Measurements from ENCODE around the gene SPRY1. TPM values are rescaled to one million over a fixed set of nuclear protein-coding genes. Genes with fewer than 3 reads are reported as not detected.
A peak's percentile ranks its signal among the peaks of the same experiment; 100 is the strongest.

SPRY1 gene
- total RNA-seq, 4 donors from 2014 or later = 103 to 136 (median 136) TPM

DNA sequence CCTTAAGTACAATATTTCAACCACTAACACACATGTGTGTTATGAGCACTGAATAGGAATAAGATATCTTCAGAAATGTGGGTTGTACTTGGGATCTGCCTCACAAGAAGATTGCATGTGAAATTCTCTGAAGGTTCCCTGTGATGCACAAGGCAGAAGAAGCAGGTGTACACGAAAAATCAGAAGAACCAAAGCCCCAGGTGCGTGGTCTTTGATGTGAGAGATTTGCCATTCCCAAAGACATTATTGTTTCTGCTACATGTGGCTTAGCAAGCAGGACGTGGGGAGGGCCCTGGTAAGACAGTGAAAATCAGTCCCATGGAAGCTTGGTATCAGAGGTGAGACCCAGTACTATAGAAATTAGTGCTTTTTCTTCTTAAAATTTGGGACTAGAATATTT is 13.0 kb upstream of the SPRY1 start:
- no peak for TF ChIP-seq POLR2A (IDR thresholded peaks at IDR 0.05; ENCODE audit: low read depth)
- TF ChIP-seq, protein P1, sequence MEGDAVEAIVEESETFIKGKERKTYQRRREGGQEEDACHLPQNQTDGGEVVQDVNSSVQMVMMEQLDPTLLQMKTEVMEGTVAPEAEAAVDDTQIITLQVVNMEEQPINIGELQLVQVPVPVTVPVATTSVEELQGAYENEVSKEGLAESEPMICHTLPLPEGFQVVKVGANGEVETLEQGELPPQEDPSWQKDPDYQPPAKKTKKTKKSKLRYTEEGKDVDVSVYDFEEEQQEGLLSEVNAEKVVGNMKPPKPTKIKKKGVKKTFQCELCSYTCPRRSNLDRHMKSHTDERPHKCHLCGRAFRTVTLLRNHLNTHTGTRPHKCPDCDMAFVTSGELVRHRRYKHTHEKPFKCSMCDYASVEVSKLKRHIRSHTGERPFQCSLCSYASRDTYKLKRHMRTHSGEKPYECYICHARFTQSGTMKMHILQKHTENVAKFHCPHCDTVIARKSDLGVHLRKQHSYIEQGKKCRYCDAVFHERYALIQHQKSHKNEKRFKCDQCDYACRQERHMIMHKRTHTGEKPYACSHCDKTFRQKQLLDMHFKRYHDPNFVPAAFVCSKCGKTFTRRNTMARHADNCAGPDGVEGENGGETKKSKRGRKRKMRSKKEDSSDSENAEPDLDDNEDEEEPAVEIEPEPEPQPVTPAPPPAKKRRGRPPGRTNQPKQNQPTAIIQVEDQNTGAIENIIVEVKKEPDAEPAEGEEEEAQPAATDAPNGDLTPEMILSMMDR (IDR thresholded peaks at IDR 0.05) = no peak
- TF ChIP-seq EP300 (IDR thresholded peaks at IDR 0.05) = no peak
- TF ChIP-seq POLR2AphosphoS5 (IDR thresholded peaks at IDR 0.05) = no peak
- Histone ChIP-seq H3K9me3 (no peaks in the 10 kb centered on the region), H3K4me3 (no peak overlapping the region), H3K27ac (replicated peaks in 1 of 4) (no peak overlapping the region), H3K36me3 (no peaks in the 10 kb centered on the region), H3K27me3 (no peaks in the 10 kb centered on the region), H3K4me1 (peaks cover 0 to 14% (median 0%) of the 10 kb centered on the region in 4 donors)
- intact Hi-C loops (cut with DNase I) = no loop called here
- 88% methylated on average over 3 of the region's 3 CpGs for WGBS
- no peak for DNase-seq (ENCODE audit: extremely low spot score)

DNA sequence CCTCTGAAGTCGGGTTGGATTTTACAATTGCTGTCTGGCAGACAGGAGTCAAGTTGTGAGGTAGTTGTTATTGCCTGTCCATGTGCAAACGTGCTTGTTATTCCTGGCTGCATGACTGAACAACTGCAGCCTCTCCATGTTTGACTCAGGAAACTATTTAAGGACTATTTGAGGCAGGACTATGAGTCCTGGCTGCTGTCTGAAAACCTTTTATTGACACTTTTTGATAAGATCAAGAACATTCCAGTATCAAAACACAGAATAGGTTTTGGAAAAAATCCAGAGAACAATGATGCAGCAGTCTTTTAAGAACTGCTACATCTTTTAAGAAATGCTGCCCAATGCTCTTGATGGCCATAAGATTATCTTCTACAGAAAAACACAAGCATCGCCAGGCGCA is 10.0 kb upstream of the SPRY1 start:
- Histone ChIP-seq H3K9me3 (no peaks in the 10 kb centered on the region), H3K27ac (replicated peaks in 1 of 4) (no peak overlapping the region), H3K4me3 (no peak overlapping the region), H3K36me3 (no peaks in the 10 kb centered on the region), H3K27me3 (no peaks in the 10 kb centered on the region), H3K4me1 (peaks cover 0 to 14% (median 0%) of the 10 kb centered on the region in 4 donors)
- peak in 1 of 2 donors; percentile 7 for TF ChIP-seq POLR2AphosphoS5 (IDR thresholded peaks at IDR 0.05)
- TF ChIP-seq EP300 (IDR thresholded peaks at IDR 0.05) = no peak
- DNase-seq (ENCODE audit: extremely low spot score) = no peak
- intact Hi-C loops (cut with DNase I) = no loop called here
- WGBS = 62% methylated on average over 4 of the region's 4 CpGs

DNA sequence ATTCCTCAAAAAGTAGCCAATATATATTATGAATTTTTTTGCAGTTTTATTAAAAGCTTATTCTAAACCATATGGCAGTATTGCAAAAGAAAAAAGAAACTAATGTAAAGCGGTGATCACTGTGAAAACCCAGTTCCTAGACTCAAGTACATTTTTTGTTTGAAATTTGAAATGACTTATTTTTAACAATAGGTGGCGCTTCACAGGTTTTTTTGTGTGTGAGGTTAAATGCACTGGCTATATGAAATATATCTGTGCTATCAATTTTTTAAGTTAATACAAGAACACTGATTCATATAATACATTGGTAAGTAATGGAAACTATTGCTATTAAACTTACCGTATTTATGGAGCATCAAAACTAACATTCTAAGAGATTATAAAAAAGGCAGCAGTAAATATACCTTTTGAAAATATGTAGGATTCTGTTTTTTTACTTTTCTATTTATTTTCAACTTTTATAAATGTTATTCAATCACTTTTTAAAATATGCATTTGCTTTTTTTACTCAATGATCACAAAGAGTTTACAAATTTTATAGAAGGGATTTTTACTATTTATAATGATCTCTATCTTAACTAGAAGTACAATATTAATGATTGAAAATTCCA is 5.6 kb upstream of the SPRY1 start:
- Histone ChIP-seq H3K4me3 (no peak overlapping the region), H3K27ac (replicated peaks in 1 of 4) (no peak overlapping the region), H3K36me3 (no peaks in the 10 kb centered on the region), H3K27me3 (no peaks in the 10 kb centered on the region), H3K4me1 (peaks cover 0 to 11% (median 4%) of the 10 kb centered on the region in 4 donors), H3K9me3 (no peaks in the 10 kb centered on the region)
- DNase-seq (ENCODE audit: extremely low spot score) = no peak
- WGBS = 51% methylated on average over 3 of the region's 3 CpGs
- TF ChIP-seq POLR2AphosphoS5 (IDR thresholded peaks at IDR 0.05) = no peak
- TF ChIP-seq EP300 (IDR thresholded peaks at IDR 0.05) = no peak
- TF ChIP-seq, protein P1 (IDR thresholded peaks at IDR 0.05) = peak; percentile 46 to 53 (median 48)
- TF ChIP-seq POLR2A (IDR thresholded peaks at IDR 0.05; ENCODE audit: low read depth) = no peak
- intact Hi-C loops (cut with DNase I) = loop anchor here (10.0 kb wide), 1 partner anchor 146 kb away; no protein-coding TSS in a partner anchor

DNA sequence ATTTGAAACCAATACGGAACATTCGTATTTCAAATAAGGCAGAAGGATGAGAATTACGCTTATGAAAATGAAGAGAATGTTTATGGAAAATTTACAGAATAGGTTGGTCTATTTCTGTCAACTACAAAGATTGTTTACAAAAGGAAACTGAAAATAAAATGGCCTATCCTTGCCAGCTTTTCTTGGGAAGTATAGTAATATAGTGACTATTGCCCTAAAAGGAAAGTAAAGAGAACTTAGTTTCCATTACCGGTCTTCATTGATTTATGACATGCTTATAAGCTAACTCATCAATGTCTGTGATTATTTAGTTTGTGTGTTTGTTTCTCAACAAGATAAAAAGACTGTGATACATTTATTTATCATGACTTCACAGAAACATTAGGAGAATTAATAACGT is 2.9 kb upstream of the SPRY1 start:
- WGBS = 68% methylated on average over 5 of the region's 5 CpGs
- Histone ChIP-seq H3K9me3 (no peaks in the 10 kb centered on the region), H3K4me3 (peak overlapping the region in 2 of 4 donors; percentile 10 to 13), H3K27me3 (no peaks in the 10 kb centered on the region), H3K4me1 (peaks cover 0 to 7% (median 2%) of the 10 kb centered on the region in 4 donors), H3K36me3 (peaks cover 0 to 10% (median 2%) of the 10 kb centered on the region in 4 donors), H3K27ac (replicated peaks in 1 of 4) (peak overlapping the region in 2 of 4 donors; percentile 24 to 39)
- intact Hi-C loops (cut with DNase I) = loop anchor here (10.0 kb wide), 1 partner anchor 149 kb away; no protein-coding TSS in a partner anchor
- TF ChIP-seq, protein P1 (IDR thresholded peaks at IDR 0.05) = no peak
- TF ChIP-seq EP300 (IDR thresholded peaks at IDR 0.05) = no peak
- TF ChIP-seq POLR2AphosphoS5 (IDR thresholded peaks at IDR 0.05) = no peak
- no peak for TF ChIP-seq POLR2A (IDR thresholded peaks at IDR 0.05; ENCODE audit: low read depth)
- no peak for DNase-seq (ENCODE audit: extremely low spot score)

DNA sequence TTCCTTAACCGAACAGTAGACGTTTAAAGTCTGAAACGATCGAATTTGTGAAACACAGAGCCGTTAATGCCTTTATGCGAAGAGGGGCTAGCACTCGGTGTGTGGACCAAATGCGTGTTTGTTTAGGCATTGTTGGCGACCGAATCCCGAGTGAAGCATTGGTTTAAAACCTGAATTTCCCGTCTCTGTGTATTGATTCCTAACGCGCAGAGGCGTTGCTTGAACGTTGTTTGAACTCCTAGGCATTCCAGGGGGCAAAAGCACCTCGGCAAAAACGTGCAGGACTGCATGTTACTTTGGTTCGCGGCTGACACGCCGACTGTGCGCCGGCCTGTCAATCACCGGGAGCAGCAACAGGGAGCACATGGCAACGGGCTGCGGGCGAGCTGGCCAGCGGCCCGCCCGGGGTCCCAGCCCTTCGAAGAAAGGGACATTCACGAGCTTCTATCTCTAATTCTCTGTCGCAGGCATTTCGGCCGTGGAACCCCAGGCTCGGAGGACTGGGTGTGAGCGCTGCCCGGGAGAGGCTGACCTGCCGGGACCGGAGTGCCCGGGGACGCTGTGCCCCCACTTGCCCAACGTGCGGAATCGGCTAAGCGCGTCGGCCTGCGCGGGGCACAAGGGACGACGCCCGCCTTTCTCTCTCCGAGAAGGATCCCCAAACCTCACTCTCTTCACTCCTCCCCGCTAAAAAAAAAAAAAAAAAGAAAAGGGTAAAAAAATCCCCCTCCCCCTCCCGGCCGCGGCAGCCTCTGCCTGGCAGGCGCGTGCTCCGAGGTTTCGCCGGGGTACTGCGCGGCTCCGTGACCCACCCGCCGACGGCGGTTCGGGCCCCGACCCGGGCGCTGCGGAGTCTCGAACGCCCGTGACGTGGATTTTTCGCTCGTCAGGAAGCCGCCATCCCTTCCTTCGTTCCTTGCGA is 810 bp downstream of the SPRY1 start:
- Histone ChIP-seq H3K9me3 (no peaks in the 10 kb centered on the region), H3K4me3 (peak overlapping the region; percentile 88 to 94 (median 92)), H3K36me3 (peaks cover 5 to 47% (median 10%) of the 10 kb centered on the region in 4 donors), H3K27ac (replicated peaks in 1 of 4) (peak overlapping the region; percentile 92 to 95 (median 94)), H3K27me3 (no peaks in the 10 kb centered on the region), H3K4me1 (peaks cover 0 to 31% (median 19%) of the 10 kb centered on the region in 4 donors)
- whole genome bisulfite sequencing = 0% methylated on average over 46 of the region's 85 CpGs
- TF ChIP-seq POLR2AphosphoS5 (IDR thresholded peaks at IDR 0.05) = no peak
- intact Hi-C loops (cut with DNase I) = loop anchor here (5.0 to 10.0 kb wide), 5 partner anchors 153 to 435 kb away; no protein-coding TSS in a partner anchor
- no peak for DNase-seq (ENCODE audit: extremely low spot score)

Data from esophagus muscularis mucosa (tissue), 4 donors.